Body of pancreas (tissue), 4 donors: ENCODE data around the gene MKNK1. TPM values are rescaled to one million over a fixed set of nuclear protein-coding genes. Genes with fewer than 3 reads are reported as not detected.

Source experiments
- ATAC-seq: fragments of 150-250 bp; one replicate; pipeline ENCODE4 v1.9.1; 2016
- DNase-seq, 4 donors: peaks; one replicate each; pipeline ENCODE4 v3.0.0-alpha.2; 2019
- H3K27ac ChIP-seq, 4 donors: fragments of 200-600 bp; sonication (generic); 1 replicate in 3 of 4; 2 replicates in 1 of 4; pipeline versions ENCODE4 v1.5.1 to v1.6.1; 2016 to 2019; ENCODE audit warnings: mild to moderate bottlenecking in 1 of 4, mixed read lengths in 1 of 4, moderate library complexity in 1 of 4
- H3K27me3 ChIP-seq, 2 donors: fragments of 200-600 bp; sonication (generic); one replicate each; pipeline ENCODE4 v1.6.0; 2016; ENCODE audit warnings: mild to moderate bottlenecking in 1 of 2
- H3K36me3 ChIP-seq, 2 donors: fragments of 200-600 bp; sonication (generic); replicated peaks in 1 of 2; 2 replicates each; pipeline ENCODE4 v1.5.1; 2016; ENCODE audit warnings: low read depth in 2 of 2; ENCODE audit not compliant: insufficient read depth in 1 of 2
- H3K4me1 ChIP-seq: fragments of 200-600 bp; sonication (generic); one replicate; pipeline ENCODE4 v1.6.0; 2016
- H3K4me3 ChIP-seq, 2 donors: fragments of 200-600 bp; sonication (generic); 1 replicate in 1 of 2; 2 replicates in 1 of 2; pipeline ENCODE4 v1.5.1; 2016 to 2019
- H3K9me3 ChIP-seq, 3 donors: fragments of 200-600 bp; sonication (generic); 1 replicate in 2 of 3; 2 replicates in 1 of 3; pipeline ENCODE4 v1.5.1; 2016
- CTCF ChIP-seq, 7 experiments: fragments of 450-650 bp in 4 of 7; fragments of 200-600 bp in 3 of 7; sonication (generic) in 3 of 7; IDR thresholded peaks; one replicate each; pipeline ENCODE4 v1.5.1; 2016 to 2019; ENCODE audit warnings: antibody characterized with exemption in 7 of 7
- POLR2A ChIP-seq, 3 donors: fragments of 450-650 bp; IDR thresholded peaks; one replicate each; pipeline ENCODE4 v1.6.1; 2016; ENCODE audit warnings: antibody characterized with exemption in 3 of 3, mild to moderate bottlenecking in 2 of 3
- WGBS, 2 donors: methylation state at CpG; one replicate each; pipeline ENCODE4 v1.1.5; 2017; 5-methylcytosine and 5-hydroxymethylcytosine counted together
- intact Hi-C: fragments of 100-400 bp; cut with DNase I; formaldehyde crosslinking; loops from one replicate; pipeline ENCODE4 v1.15.1; 2023
- total RNA-seq, 2 donors: library from RNA; depleted of rRNA; stranded (reverse); fragments of >200 nt; gene quantifications; one replicate each; pipeline ENCODE4 v1.1.0, GENCODE V29; 2016

Gene MKNK1
- total RNA-seq, 2 donors from 2014 or later: 155 to 238 TPM

- 4 to 6% methylated on average over 11 to 31 of the region's 31 CpGs for WGBS, 2 donors
- intact Hi-C loops: no loop called here
- DNase-seq: peak; percentile 48 to 66 (median 52)
Measured at GRCh38 chr1:46532498-46533178, 71.4 kb downstream of the MKNK1 start.

GRCh38 chr1:46532095-46532494, 72.0 kb downstream of the MKNK1 start:
- Histone ChIP-seq H3K4me1 (peaks cover 12% of the 10 kb centered on the region), H3K27ac (no peak overlapping the region), H3K4me3 (no peak overlapping the region), H3K36me3 (no peaks in the 10 kb centered on the region), H3K9me3 (no peaks in the 10 kb centered on the region), H3K27me3 (no peaks in the 10 kb centered on the region)
- no peak for DNase-seq
- WGBS, 2 donors: 59 to 83% methylated on average over 1 to 3 of the region's 3 CpGs
- ATAC-seq: no peak
- TF ChIP-seq CTCF (IDR thresholded peaks at IDR 0.05): no peak
- TF ChIP-seq POLR2A (IDR thresholded peaks at IDR 0.05): no peak
- intact Hi-C loops: no loop called here

More at GRCh38 chr1:46532498-46533178, 71.4 kb downstream of the MKNK1 start:
- Histone ChIP-seq H3K9me3 (no peaks in the 10 kb centered on the region), H3K36me3 (no peaks in the 10 kb centered on the region), H3K4me3 (no peak overlapping the region), H3K4me1 (peaks cover 12% of the 10 kb centered on the region), H3K27ac (no peak overlapping the region), H3K27me3 (no peaks in the 10 kb centered on the region)
- no peak for TF ChIP-seq POLR2A (IDR thresholded peaks at IDR 0.05)
- TF ChIP-seq CTCF (IDR thresholded peaks at IDR 0.05): peak; percentile 31 to 65 (median 49)
- peak; percentile 60 for ATAC-seq

GRCh38 chr1:46530791-46531409, 73.2 kb downstream of the MKNK1 start:
- no peak overlapping the region for H3K4me3 ChIP-seq
- no peaks in the 10 kb centered on the region for H3K9me3 ChIP-seq
- H3K4me1 ChIP-seq: peaks cover 12% of the 10 kb centered on the region
- DNase-seq (no peak), ATAC-seq (no peak)
- 62 to 63% methylated on average over 6 of the region's 6 CpGs for WGBS, 2 donors
- no peaks in the 10 kb centered on the region for H3K27me3 ChIP-seq
- no peak overlapping the region for H3K27ac ChIP-seq
- intact Hi-C loops: no loop called here
- no peaks in the 10 kb centered on the region for H3K36me3 ChIP-seq
- TF ChIP-seq CTCF (IDR thresholded peaks at IDR 0.05): no peak
- TF ChIP-seq POLR2A (IDR thresholded peaks at IDR 0.05): no peak

- H3K4me1 ChIP-seq: peaks cover 12% of the 10 kb centered on the region
- DNase-seq (no peak), ATAC-seq (no peak)
- no peaks in the 10 kb centered on the region for H3K36me3 ChIP-seq
- no peak overlapping the region for H3K27ac ChIP-seq
- intact Hi-C loops: no loop called here
- no peaks in the 10 kb centered on the region for H3K9me3 ChIP-seq
- H3K27me3 ChIP-seq: no peaks in the 10 kb centered on the region
- TF ChIP-seq POLR2A (IDR thresholded peaks at IDR 0.05) (no peak), CTCF (IDR thresholded peaks at IDR 0.05) (no peak)
- no peak overlapping the region for H3K4me3 ChIP-seq
- WGBS, 2 donors: 43 to 48% methylated on average over 2 to 3 of the region's 3 CpGs
Measured at GRCh38 chr1:46530311-46530710, 73.8 kb downstream of the MKNK1 start.
